IPS-11a (cell line): ENCODE data around the gene TTC8.
A peak's percentile ranks its signal among the peaks of the same experiment; 100 is the strongest.
"Not testable (repeated sequence)": the region's sequence is repeated elsewhere in the genome, so short reads cannot be mapped to it uniquely, and the experiment has no call there.

Experiments
- H3K4me3 ChIP-seq: one replicate; pipeline ENCODE4 v1.5.1; 2013; ENCODE audit warnings: low read depth, low read length, control low read depth

TTC8 gene

DNA sequence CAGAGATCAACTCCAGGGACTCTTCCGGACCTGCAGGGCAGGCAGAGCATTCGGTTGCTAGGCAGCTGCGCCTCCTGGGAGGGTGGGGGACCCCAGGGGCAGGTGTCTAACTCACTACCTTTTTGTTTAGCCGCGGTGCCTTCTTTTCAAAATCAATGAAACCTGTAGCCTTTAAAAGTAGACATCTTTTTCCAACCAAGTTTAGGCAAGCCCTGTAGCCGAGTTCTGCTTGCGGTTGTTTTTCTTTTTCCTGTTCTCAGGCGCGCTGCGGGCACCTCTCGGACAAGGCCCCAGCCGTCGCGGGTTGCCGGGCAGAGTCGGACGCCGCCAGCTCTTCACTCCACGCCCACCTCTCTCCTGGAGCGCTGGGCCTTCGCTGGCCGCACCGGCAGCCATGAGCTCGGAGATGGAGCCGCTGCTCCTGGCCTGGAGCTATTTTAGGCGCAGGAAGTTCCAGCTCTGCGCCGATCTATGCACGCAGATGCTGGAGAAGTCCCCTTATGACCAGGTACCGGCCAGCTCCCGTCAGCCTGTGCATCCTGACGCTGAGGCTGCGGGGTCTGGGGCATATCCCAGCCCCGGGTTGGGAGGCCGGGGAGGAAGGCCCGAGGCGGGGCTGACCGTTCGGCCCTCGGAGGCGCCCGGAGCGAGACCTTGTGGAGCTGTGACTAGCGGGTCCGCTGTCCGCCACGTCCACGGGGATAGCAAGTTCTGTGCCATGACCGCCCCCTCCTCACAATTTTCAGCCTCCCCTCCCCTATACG lies at the start of gene TTC8:
TSS of gene TTC8 (plus strand) at position 338 of the 764 bp plus-strand sequence. CDS start at position 395, 57 bp downstream.
- H3K4me3 ChIP-seq, result peak within 1 kb of the TSS; percentile 88

DNA sequence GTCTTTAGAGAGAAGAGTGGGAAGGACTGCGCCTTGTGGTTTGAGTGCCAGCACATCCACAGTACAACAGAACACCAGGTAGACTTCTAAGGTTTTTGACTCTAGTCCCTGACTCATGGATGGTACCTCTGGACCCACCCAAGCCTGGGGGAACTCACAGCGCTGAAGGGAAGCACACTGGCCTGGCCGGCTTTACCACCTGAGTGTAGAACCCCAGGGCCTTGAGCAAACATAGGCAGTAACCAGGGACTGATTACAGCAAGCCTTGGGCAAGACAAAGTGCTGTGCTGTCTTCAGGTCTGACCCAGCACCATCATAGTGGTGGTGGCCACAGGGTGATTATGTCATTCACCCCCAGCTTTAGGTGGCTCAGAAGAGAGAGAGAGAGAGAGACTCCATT lies 48.9 kb upstream of the TTC8 start:
- no peak overlapping the region for H3K4me3 ChIP-seq

DNA sequence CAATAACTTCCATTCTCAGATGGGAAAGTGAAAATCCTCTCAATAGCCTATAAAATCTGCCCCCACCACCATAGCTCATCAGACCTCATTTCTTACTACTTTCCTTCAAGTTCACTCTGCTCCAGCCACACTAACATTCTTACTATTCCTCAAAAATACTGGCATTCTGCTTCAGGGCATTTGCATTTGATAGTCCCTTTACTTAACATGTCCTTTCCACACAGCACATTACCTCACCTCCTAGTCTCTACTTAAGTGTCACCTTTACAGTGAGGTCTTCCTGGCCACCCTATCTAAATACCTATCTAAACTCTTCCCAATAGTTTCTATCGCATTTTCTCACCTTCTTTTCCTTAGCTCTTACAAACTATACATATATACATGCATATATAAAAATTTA lies 38.5 kb upstream of the TTC8 start:
- H3K4me3 ChIP-seq, result no peak overlapping the region

DNA sequence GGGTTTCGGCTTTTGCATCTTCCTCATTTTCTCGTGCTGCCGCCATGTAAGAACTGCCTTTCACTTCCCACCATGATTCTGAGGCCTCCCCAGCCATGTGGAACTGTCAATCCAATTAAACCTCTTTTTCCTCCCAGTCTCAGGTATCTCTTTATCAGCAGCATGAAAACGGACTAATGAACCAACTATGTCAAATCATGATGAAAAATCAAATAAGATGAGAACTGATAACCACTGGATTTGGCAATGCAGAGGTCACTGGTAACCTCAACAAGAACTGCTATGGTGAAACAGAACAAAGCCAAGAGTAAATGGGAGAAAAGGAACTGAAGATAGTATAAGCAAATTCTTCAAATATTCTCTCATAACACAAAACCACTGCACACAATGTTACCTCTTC lies 37.7 kb upstream of the TTC8 start:
- H3K4me3 ChIP-seq, result no peak overlapping the region

GRCh38 chr14:88789573-88789972 lies 34.9 kb upstream of the TTC8 start:
- H3K4me3 ChIP-seq, result not testable (repeated sequence)

DNA sequence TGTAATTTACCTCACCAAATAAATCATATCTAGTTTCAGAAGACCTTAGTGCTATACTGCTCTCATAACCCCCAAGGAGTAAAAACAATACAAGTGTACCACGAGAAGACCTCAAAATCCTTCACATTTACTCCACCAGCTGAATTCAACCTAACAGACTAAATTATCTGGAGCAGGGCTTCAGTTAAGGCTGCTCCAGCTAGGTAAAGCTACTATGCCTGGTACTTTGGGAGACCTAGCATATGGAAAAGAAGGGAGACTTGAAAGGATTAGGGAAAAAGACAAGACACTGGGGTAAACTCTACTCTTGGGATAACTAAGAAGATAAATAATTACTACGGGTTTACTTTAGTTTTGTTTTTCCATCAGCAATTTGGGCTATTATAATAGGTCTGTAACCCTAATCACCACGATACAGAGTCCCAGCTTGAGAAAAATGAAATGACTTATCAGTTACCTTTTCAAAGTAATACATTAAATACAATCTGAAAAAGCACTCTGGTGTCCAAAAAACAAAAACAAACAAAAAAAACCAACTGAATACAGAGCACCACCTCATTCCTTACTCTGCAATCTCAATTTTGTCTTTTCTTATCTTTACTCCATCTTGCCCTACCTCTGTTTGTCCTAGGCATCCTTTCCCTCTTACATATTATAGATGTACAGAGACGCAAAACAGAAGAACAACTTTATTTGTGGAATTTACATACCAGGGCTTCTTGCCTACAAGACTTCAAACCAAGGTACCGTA lies 33.8 kb upstream of the TTC8 start:
- H3K4me3 ChIP-seq, result no peak overlapping the region

DNA sequence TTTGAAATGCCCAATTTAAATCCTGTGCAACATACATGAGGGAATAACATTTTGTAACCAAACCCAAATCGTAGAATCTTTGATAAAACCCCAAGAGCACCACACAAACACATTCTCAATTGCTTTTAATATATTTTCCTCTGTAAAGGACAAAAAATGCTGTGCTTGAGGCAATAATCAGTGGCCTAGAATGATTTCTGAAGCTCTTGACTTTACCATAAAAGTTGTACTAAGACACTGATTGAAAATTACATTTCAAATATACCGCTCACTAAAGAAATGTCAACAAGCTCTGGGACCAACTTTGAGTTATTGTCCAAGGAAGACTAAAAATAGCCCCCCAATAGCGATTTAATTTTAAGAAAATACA lies 33.2 kb upstream of the TTC8 start:
- H3K4me3 ChIP-seq, result no peak overlapping the region

DNA sequence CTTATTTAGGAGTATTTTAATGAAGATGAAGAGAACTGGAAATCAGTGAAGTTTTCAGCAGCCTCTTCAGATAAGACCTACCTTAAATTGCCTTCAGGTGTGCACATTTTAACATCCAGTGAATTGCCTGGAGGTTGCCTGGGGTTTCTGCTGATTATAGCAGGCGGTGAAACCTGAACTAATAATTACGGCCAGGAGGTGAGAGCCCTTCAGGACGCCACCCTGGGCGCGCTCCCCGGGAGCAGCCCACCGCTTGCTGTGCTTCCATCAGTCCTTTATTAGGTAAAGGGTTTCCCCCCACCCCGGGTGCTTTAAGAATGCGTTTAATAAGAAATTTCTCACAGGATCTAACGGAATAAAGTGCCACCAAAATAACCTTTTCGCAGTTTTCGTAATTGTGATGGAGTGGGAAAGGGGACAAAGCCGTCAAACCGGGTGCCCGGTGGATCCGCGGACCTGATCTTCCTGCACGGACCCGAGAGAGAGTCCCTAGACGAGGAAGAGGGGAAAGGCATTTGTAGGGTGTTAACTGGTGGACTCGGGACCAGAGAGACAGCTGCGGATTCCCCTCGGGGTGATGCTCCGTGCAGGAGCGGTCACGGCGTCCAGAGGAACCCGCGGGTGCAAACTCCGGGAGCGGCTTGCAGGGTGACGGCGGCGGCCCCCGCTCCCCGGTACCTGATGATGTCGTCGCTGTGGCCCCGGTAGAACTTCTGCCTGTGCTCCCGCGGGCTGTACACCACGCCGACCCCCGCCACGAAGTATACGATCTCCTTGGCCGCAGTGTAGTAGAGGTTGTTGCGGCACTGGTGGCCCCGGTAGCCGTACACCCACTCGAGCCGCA lies 32.6 kb upstream of the TTC8 start:
- peak overlapping the region; percentile 74 for H3K4me3 ChIP-seq

GRCh38 chr14:88792473-88793258 lies 31.8 kb upstream of the TTC8 start, which contains the start of gene EML5:
TSS of gene EML5 (minus strand) at chr14:88792953. CDS start at chr14:88792503, 450 bp downstream.
- H3K4me3 ChIP-seq, result peak within 1 kb of the TSS; percentile 74

GRCh38 chr14:88793259-88793625 lies 31.2 kb upstream of the TTC8 start:
- H3K4me3 ChIP-seq, result peak overlapping the region; percentile 74

GRCh38 chr14:88798156-88798555 lies 26.3 kb upstream of the TTC8 start:
- H3K4me3 ChIP-seq, result no peak overlapping the region

- H3K4me3 ChIP-seq, result no peak overlapping the region
Measured at GRCh38 chr14:88799522-88799921, 24.9 kb upstream of the TTC8 start.

DNA sequence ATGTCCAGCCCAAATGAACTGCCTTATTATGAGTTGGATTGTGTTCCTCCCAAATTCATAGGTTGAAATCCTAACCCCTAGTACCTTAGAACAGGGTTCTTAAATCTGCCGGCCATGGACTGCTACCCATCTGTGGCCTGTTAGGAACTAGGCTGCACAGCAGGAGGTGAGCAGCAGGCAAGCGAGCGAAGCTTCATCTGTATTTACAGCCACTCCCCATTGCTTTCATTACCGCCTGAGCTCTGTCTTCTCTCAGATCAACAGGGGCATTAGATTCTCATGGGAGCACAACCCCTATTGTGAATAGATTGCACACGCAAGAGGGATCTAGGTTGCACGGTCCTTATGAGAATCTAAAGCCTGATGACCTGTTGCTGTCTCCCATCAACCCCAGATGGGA lies 21.9 kb upstream of the TTC8 start:
- no peak overlapping the region for H3K4me3 ChIP-seq

- no peak overlapping the region for H3K4me3 ChIP-seq
Measured at GRCh38 chr14:88804035-88804434, 20.4 kb upstream of the TTC8 start.

- no peak overlapping the region for H3K4me3 ChIP-seq
Measured at GRCh38 chr14:88804477-88804876, 20.0 kb upstream of the TTC8 start.

DNA sequence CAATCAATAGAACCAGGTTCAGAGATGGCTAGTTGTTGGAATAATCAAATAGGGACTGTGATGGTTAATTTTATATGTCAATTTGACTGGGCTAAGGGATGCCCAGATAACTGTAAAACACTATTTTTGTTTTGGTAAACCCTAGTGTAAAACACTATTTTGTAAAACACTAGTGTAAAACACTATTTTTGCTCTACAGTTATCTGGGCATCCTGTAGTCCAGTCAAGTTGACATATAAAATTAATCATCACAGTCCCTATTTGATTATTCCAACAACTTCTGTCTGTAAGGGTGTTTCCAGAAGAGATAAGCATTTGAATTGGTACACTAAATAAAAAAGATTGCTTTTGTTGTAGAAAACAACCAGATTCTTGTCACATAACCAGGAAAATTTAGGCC lies 16.1 kb upstream of the TTC8 start:
- H3K4me3 ChIP-seq, result no peak overlapping the region

DNA sequence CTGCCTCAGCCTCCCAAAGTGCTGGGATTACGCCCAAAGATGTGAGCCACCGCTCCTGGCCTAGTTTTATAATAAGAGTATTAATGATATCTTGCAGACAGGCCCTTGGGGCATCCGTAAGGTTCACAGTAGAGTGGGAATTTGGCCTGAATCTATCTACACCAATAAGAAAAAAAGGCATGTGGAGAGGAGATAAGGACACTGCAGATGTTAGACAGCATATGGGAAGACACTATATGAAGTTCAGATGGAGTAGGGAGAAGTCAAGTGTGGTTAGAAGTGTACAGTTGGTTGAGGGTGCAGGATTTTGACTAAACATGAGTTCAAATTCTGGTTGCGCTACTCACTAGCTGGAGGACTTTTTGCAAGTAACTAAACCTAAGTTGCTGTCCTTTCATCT lies 8.5 kb upstream of the TTC8 start:
- H3K4me3 ChIP-seq, result no peak overlapping the region

DNA sequence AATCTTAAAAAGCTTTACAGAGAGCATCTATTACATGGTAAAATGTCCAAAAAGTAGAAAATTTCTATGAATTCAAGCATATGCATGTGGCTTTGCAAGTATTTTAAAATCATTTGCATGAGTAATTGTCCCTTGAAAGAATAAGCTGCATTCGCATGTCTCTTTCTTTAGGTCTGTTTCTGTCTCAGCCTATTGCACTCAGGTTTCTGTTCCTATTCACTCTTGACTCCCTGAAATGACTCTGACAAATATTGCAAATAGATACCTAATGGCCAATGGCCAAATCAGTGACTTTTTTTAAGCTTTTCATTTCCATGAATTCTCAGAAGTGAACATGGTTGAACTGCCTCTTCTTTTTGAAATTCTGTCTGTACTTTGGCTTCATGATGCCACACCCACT lies 6.4 kb upstream of the TTC8 start:
- H3K4me3 ChIP-seq, result no peak overlapping the region

DNA sequence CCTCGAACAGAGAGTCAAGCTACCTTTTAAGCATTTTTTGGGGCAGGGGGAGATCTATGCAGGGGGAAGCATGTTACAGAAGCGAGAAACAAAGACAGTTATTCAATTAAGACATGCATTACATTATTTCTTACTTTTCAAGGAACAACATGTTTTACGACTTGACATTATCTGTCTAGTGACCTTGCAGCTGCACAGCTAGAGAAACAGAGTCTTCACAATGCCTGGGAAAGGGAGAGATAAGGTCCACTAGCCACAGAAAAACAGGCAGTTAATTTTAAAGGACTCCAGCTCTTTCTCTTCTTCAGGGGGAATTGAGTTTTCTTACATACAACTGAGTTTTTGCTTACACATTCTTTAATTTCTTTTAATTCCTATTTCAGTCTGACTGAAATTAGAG lies 4.8 kb upstream of the TTC8 start:
- not testable (repeated sequence) for H3K4me3 ChIP-seq

GRCh38 chr14:88821378-88821777 lies 3.1 kb upstream of the TTC8 start:
- H3K4me3 ChIP-seq, result no peak overlapping the region

DNA sequence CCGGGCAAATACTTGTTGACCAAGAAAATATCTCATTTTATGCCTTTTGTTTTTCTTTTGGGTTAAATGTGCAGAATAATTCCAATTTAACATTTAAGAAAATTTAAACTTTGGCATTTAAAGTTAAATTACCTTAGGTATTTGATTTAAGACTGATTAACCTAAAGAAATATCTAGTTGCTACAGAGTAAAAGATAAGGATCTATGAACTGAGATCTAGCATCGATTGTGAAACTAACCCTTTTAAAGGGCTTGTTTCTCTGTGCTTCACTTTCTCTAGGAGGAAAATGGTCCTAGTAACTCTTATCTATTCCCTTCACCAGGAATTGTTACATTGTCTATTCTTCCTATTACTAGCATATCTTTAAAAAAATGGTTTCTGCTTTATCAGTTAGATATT lies 2.6 kb upstream of the TTC8 start:
- H3K4me3 ChIP-seq, result no peak overlapping the region
